Lower leg skin (tissue), 3 donors: Measurements from ENCODE around the gene CD1E.

Experiments
- POLR2A ChIP-seq, 2 donors: fragments of 450-650 bp; IDR thresholded peaks; one replicate each; pipeline ENCODE4 v1.6.1; 2016 to 2017; ENCODE audit warnings: antibody characterized with exemption in 2 of 2, mild to moderate bottlenecking in 1 of 2, moderate library complexity in 1 of 2
- TF ChIP-seq, protein P1 (sequence below), 3 donors: fragments of 450-650 bp; IDR thresholded peaks; one replicate each; pipeline ENCODE4 v1.5.1; 2016; ENCODE audit warnings: antibody characterized with exemption in 3 of 3, mild to moderate bottlenecking in 3 of 3, moderate library complexity in 2 of 3

DNA sequence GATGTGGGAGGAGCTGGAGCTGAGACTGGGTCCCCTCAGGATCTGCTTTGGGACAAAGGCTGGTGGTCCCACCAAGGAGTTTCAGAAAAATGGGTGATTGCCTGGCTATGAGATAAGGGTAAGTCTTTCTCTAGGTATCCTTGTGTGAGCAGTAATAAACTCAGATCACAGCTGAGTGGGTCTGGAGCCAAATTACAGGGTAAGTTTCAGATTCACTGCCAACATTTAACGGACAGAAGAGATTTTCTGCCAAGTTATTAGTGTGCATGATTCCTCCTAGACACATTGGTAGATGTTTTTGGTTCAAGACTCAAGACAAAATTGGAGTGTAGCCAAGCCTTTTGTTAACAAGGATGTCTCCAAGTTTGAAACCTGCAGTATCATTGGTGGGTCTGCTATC, 29.8 kb upstream of the CD1E start:
- TF ChIP-seq, protein P1, sequence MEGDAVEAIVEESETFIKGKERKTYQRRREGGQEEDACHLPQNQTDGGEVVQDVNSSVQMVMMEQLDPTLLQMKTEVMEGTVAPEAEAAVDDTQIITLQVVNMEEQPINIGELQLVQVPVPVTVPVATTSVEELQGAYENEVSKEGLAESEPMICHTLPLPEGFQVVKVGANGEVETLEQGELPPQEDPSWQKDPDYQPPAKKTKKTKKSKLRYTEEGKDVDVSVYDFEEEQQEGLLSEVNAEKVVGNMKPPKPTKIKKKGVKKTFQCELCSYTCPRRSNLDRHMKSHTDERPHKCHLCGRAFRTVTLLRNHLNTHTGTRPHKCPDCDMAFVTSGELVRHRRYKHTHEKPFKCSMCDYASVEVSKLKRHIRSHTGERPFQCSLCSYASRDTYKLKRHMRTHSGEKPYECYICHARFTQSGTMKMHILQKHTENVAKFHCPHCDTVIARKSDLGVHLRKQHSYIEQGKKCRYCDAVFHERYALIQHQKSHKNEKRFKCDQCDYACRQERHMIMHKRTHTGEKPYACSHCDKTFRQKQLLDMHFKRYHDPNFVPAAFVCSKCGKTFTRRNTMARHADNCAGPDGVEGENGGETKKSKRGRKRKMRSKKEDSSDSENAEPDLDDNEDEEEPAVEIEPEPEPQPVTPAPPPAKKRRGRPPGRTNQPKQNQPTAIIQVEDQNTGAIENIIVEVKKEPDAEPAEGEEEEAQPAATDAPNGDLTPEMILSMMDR (IDR thresholded peaks at IDR 0.05) = no peak
- no peak for TF ChIP-seq POLR2A (IDR thresholded peaks at IDR 0.05)
